ENCODE measurements around the gene EPM2A. TPM values are rescaled to one million over a fixed set of nuclear protein-coding genes. Genes with fewer than 3 reads are reported as not detected.

Gene EPM2A
- polyA plus RNA-seq, 1 donor (not counting 4 experiments of a cell fraction or from before 2014, with no cell fraction given): 2.4 TPM

DNA sequence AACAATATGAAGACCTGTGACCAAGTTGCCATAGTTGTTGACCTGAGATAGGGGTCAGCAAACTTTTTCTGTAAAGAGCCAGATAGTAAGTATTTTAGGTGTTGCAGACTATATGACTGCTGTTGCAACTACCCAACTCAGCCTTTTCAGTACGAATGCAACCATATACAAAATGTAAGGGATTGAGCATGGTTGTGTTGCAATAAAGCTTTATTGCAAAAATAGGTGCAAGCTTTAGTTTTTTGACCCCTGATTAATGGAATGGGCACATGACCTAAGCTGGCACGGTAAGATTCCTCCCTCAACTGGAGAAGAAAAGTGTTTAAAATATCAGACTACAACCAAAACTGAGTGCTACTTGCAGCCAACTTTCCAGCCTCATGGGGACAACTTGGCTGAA is 17.3 kb upstream of the EPM2A start:
- H3K4me2 ChIP-seq (ENCODE audit: control insufficient read depth, extremely low read depth, insufficient read depth, low read depth, low read length): no peak overlapping the region
- peaks cover 23% of the 10 kb centered on the region for H3K4me1 ChIP-seq (ENCODE audit: control insufficient read depth, extremely low read depth, insufficient read depth, low read length)
- H3K9me3 ChIP-seq (ENCODE audit: control insufficient read depth, low read depth, low read length): no peaks in the 10 kb centered on the region
- no peak overlapping the region for H3K27ac ChIP-seq (ENCODE audit: control insufficient read depth, insufficient read depth, low read length)
- no peaks in the 10 kb centered on the region for H3K36me3 ChIP-seq (ENCODE audit: control insufficient read depth in 2 of 2, extremely low read depth in 1 of 2, insufficient read depth in 2 of 2, low read length in 2 of 2)
- no peaks in the 10 kb centered on the region for H3K27me3 ChIP-seq (ENCODE audit: control insufficient read depth, extremely low read depth, insufficient read depth, low read length)
- dilution Hi-C loops (cut with MboI; ENCODE audit: extremely low pct_ligation_motif_present, low sequenced_read_pairs): no loop called here
- no peak overlapping the region for H3K4me3 ChIP-seq (ENCODE audit: control insufficient read depth in 2 of 3, extremely low read depth in 1 of 3, insufficient read depth in 2 of 3, low read depth in 1 of 3, low read length in 3 of 3)
- DNase-seq (ENCODE audit: low read depth, low spot score) (no peak), FAIRE-seq (no peak)
- no peaks in the 10 kb centered on the region for H3K9me1 ChIP-seq (ENCODE audit: control insufficient read depth, extremely low read depth, insufficient read depth, low read length)
- no peak for TF ChIP-seq EZH2 (IDR thresholded peaks at IDR 0.05; ENCODE audit: low read length)
- TF ChIP-seq, protein P1, sequence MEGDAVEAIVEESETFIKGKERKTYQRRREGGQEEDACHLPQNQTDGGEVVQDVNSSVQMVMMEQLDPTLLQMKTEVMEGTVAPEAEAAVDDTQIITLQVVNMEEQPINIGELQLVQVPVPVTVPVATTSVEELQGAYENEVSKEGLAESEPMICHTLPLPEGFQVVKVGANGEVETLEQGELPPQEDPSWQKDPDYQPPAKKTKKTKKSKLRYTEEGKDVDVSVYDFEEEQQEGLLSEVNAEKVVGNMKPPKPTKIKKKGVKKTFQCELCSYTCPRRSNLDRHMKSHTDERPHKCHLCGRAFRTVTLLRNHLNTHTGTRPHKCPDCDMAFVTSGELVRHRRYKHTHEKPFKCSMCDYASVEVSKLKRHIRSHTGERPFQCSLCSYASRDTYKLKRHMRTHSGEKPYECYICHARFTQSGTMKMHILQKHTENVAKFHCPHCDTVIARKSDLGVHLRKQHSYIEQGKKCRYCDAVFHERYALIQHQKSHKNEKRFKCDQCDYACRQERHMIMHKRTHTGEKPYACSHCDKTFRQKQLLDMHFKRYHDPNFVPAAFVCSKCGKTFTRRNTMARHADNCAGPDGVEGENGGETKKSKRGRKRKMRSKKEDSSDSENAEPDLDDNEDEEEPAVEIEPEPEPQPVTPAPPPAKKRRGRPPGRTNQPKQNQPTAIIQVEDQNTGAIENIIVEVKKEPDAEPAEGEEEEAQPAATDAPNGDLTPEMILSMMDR (optimal IDR thresholded peaks at IDR 0.05 in 1 of 3, IDR thresholded peaks at IDR 0.05 in 1 of 3, conservative IDR thresholded peaks at IDR 0.05 in 1 of 3; ENCODE audit: extremely low read depth in 1 of 3, insufficient read depth in 2 of 3, low read length in 3 of 3): no peak
- no peak overlapping the region for H3K9ac ChIP-seq (ENCODE audit: control insufficient read depth, extremely low read depth, insufficient read depth, low read length)
- no peaks in the 10 kb centered on the region for H3K79me2 ChIP-seq (ENCODE audit: control insufficient read depth, insufficient read depth, low read length)
- no peak overlapping the region for H2AFZ ChIP-seq (ENCODE audit: control insufficient read depth, low read length)
- H4K20me1 ChIP-seq (ENCODE audit: control insufficient read depth, extremely low read depth, insufficient read depth, low read length): no peaks in the 10 kb centered on the region

DNA sequence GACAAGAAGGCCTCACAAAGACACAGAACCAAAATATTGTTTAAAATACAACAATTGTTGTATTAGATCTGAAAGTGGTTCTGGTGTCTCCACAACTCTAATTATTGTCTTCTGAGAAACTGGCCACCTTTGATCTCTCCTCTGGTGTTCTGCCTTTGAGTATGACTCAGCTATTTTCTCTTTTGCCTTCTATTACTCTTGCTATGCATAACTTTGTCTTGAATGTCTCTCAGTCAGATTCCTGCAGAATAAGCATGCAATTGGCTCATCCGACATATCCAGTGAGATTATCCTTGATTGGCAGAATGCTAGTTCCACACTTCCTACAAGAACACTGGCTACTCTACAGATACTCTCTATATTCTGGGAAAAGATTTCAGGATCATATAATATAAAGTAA is 14.3 kb upstream of the EPM2A start:
- peaks cover 22% of the 10 kb centered on the region for H3K4me1 ChIP-seq (ENCODE audit: control insufficient read depth, extremely low read depth, insufficient read depth, low read length)
- H4K20me1 ChIP-seq (ENCODE audit: control insufficient read depth, extremely low read depth, insufficient read depth, low read length): no peaks in the 10 kb centered on the region
- no peak overlapping the region for H3K9ac ChIP-seq (ENCODE audit: control insufficient read depth, extremely low read depth, insufficient read depth, low read length)
- TF ChIP-seq, protein P1 (optimal IDR thresholded peaks at IDR 0.05 in 1 of 3, IDR thresholded peaks at IDR 0.05 in 1 of 3, conservative IDR thresholded peaks at IDR 0.05 in 1 of 3; ENCODE audit: extremely low read depth in 1 of 3, insufficient read depth in 2 of 3, low read length in 3 of 3): no peak
- no peak for TF ChIP-seq EZH2 (IDR thresholded peaks at IDR 0.05; ENCODE audit: low read length)
- no peaks in the 10 kb centered on the region for H3K9me1 ChIP-seq (ENCODE audit: control insufficient read depth, extremely low read depth, insufficient read depth, low read length)
- no peaks in the 10 kb centered on the region for H3K79me2 ChIP-seq (ENCODE audit: control insufficient read depth, insufficient read depth, low read length)
- H3K27me3 ChIP-seq (ENCODE audit: control insufficient read depth, extremely low read depth, insufficient read depth, low read length): no peaks in the 10 kb centered on the region
- H3K36me3 ChIP-seq (ENCODE audit: control insufficient read depth in 2 of 2, extremely low read depth in 1 of 2, insufficient read depth in 2 of 2, low read length in 2 of 2): no peaks in the 10 kb centered on the region
- dilution Hi-C loops (cut with MboI; ENCODE audit: extremely low pct_ligation_motif_present, low sequenced_read_pairs): no loop called here
- DNase-seq (ENCODE audit: low read depth, low spot score) (no peak), FAIRE-seq (peak; percentile 92)
- peak overlapping the region; percentile 27 for H2AFZ ChIP-seq (ENCODE audit: control insufficient read depth, low read length)
- H3K4me3 ChIP-seq (ENCODE audit: control insufficient read depth in 2 of 3, extremely low read depth in 1 of 3, insufficient read depth in 2 of 3, low read depth in 1 of 3, low read length in 3 of 3): no peak overlapping the region
- no peaks in the 10 kb centered on the region for H3K9me3 ChIP-seq (ENCODE audit: control insufficient read depth, low read depth, low read length)
- peak overlapping the region; percentile 10 for H3K27ac ChIP-seq (ENCODE audit: control insufficient read depth, insufficient read depth, low read length)
- peak overlapping the region; percentile 73 for H3K4me2 ChIP-seq (ENCODE audit: control insufficient read depth, extremely low read depth, insufficient read depth, low read depth, low read length)

Measured in keratinocyte (primary cell).